GM21447 (cell line): ENCODE measurements around the gene POPDC2.
A peak's percentile ranks its signal among the peaks of the same experiment; 100 is the strongest.

ENCODE experiments used
- ATAC-seq: cut with Tn5 transposase; IDR thresholded peaks from one replicate; pipeline ENCODE4 v1.9.1; 2021; ENCODE audit not compliant: unreplicated experiment

The POPDC2 gene

GRCh38 chr3:119641416-119641815, 19.0 kb downstream of the POPDC2 start:
- no peak for ATAC-seq

- ATAC-seq = no peak
Measured at GRCh38 chr3:119639494-119640350, 20.7 kb downstream of the POPDC2 start.

- ATAC-seq = peak; percentile 41
Measured at GRCh38 chr3:119637679-119638477, 22.5 kb downstream of the POPDC2 start.

- ATAC-seq = no peak
Measured at GRCh38 chr3:119636891-119637611, 23.3 kb downstream of the POPDC2 start.

- ATAC-seq = no peak
Measured at GRCh38 chr3:119636249-119636648, 24.1 kb downstream of the POPDC2 start.

- no peak for ATAC-seq
Measured at GRCh38 chr3:119635719-119636118, 24.7 kb downstream of the POPDC2 start.

- no peak for ATAC-seq
Measured at GRCh38 chr3:119632829-119633228, 27.6 kb downstream of the POPDC2 start.

GRCh38 chr3:119632216-119632615, 28.2 kb downstream of the POPDC2 start:
- no peak for ATAC-seq

GRCh38 chr3:119631516-119631915, 28.9 kb downstream of the POPDC2 start:
- ATAC-seq = no peak

GRCh38 chr3:119630880-119631329, 29.5 kb downstream of the POPDC2 start:
- ATAC-seq = no peak

GRCh38 chr3:119630128-119630879, 30.1 kb downstream of the POPDC2 start:
- no peak for ATAC-seq

GRCh38 chr3:119628816-119629445, 31.5 kb downstream of the POPDC2 start:
- ATAC-seq = peak; percentile 32

- peak; percentile 69 for ATAC-seq
Measured at GRCh38 chr3:119628390-119628789, 32.0 kb downstream of the POPDC2 start.

- ATAC-seq = peak; percentile 33
Measured at GRCh38 chr3:119627461-119627860, 32.9 kb downstream of the POPDC2 start.

GRCh38 chr3:119626196-119626595, 34.2 kb downstream of the POPDC2 start:
- no peak for ATAC-seq

GRCh38 chr3:119625451-119626153, 34.8 kb downstream of the POPDC2 start:
- ATAC-seq = no peak

- no peak for ATAC-seq
Measured at GRCh38 chr3:119624002-119624720, 36.2 kb downstream of the POPDC2 start.

GRCh38 chr3:119620899-119621298, 39.5 kb downstream of the POPDC2 start:
- ATAC-seq = no peak

GRCh38 chr3:119619094-119619493, 41.3 kb downstream of the POPDC2 start:
- no peak for ATAC-seq
